Measurements from ENCODE around the gene LRRC25. TPM values are rescaled to one million over a fixed set of nuclear protein-coding genes. Genes with fewer than 3 reads are reported as not detected.
"Not testable (repeated sequence)": the region's sequence is repeated elsewhere in the genome, so short reads cannot be mapped to it uniquely, and the experiment has no call there.

The LRRC25 gene
- total and polyA plus RNA-seq, 10 donors, result 14.6 to 164 (median 87.3) TPM

DNA sequence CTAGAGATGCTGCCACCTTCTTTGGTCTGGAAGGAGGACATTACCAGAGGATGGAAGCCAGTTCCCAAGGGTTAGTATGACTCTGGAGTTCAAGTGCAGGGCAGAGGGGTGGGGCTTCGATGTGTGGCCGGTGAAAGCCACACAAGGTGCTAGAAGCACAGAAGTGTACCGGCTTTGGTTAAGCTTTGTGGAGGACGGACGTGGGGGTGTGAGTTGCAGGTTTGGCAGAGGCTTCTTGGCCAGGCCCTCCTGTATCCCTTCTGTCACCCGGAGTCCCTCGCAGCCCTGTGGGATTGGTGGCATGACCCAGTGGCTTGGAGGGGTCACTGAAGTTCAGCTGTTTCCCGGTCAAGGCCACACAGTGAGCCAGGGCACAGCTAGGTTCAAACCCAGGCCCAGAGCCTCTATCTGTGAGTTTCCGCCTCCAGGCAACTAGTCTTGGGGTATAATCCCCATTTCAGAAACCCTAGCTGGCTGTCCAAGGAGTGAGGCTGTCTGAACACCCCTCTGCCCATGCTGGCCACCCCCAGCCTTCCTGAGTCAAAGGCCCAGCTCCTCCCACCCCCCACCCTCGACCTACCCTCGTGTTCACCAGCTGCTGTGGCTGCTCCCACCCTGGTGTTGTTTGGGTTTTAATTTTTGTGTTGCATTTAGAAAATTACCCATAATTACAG is 17.2 kb upstream of the LRRC25 start:
- peaks cover 46 to 71% (median 60%) of the 10 kb centered on the region in 6 donors for H3K4me1 ChIP-seq

DNA sequence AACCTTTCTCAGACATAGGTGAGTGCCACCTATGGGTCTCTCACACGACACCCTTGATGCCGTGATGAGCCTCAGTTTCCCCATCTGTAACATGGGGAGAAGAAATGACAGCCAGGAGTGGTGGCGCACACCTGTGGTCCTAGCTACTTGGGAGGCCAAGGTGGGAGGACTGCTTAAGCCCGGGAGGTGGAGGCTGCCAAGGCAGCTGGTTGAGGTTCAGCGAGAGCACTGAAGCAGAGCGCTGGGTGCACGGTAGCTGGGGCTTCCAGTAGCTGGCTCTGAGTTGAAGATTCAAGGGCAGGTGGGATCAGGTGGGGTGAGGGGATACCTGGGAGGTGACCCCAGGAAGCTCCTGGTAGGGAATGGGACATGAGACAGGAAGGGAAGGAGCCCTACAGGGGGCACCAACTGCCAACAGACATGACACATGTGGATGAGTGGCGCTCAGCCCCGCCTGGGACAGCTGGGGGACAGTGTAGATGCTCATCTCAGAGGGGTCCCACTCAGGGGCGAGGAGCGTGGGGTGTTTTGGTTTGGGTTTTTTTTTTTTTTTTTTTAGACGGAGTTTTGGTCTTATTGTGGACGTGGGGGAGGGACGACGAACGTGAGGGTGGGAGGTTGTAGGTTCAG is 15.3 kb upstream of the LRRC25 start:
- H3K27ac ChIP-seq, result no peak overlapping the region
- intact Hi-C loops (cut with DNase I; ENCODE audit: low total_unique reads), result loop anchor here (5.0 kb wide), 1 partner anchor 65 kb away; no protein-coding TSS in a partner anchor
- H3K9me3 ChIP-seq, result no peaks in the 10 kb centered on the region
- WGBS, 5 donors, result 78 to 89% (median 81%) methylated on average over 15 to 16 of the region's 16 CpGs
- no peak overlapping the region for H3K4me3 ChIP-seq
- peaks cover 33 to 74% (median 55%) of the 10 kb centered on the region in 6 donors for H3K4me1 ChIP-seq
- H3K27me3 ChIP-seq (replicated peaks in 1 of 7), result peaks cover 0 to 61% (median 7%) of the 10 kb centered on the region in 7 donors
- no peaks in the 10 kb centered on the region for H3K36me3 ChIP-seq
- no peak for DNase-seq
- TF ChIP-seq POLR2AphosphoS5 (IDR thresholded peaks at IDR 0.05) (no peak), POLR2A (IDR thresholded peaks at IDR 0.05) (no peak)
- TF ChIP-seq, protein P1, sequence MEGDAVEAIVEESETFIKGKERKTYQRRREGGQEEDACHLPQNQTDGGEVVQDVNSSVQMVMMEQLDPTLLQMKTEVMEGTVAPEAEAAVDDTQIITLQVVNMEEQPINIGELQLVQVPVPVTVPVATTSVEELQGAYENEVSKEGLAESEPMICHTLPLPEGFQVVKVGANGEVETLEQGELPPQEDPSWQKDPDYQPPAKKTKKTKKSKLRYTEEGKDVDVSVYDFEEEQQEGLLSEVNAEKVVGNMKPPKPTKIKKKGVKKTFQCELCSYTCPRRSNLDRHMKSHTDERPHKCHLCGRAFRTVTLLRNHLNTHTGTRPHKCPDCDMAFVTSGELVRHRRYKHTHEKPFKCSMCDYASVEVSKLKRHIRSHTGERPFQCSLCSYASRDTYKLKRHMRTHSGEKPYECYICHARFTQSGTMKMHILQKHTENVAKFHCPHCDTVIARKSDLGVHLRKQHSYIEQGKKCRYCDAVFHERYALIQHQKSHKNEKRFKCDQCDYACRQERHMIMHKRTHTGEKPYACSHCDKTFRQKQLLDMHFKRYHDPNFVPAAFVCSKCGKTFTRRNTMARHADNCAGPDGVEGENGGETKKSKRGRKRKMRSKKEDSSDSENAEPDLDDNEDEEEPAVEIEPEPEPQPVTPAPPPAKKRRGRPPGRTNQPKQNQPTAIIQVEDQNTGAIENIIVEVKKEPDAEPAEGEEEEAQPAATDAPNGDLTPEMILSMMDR (IDR thresholded peaks at IDR 0.05 in 8 of 11, conservative IDR thresholded peaks at IDR 0.05 in 3 of 11), result no peak

More for the DNA sequence above, 17.2 kb upstream of the LRRC25 start:
- intact Hi-C loops (cut with DNase I; ENCODE audit: low total_unique reads), result loop anchor here (5.0 kb wide), 1 partner anchor 67 kb away; no protein-coding TSS in a partner anchor
- Histone ChIP-seq H3K36me3 (no peaks in the 10 kb centered on the region), H3K9me3 (no peaks in the 10 kb centered on the region), H3K27me3 (replicated peaks in 1 of 7) (peaks cover 0 to 76% (median 11%) of the 10 kb centered on the region in 7 donors), H3K4me3 (peak overlapping the region in 3 of 8 donors; percentile 19 to 57 (median 26)), H3K27ac (peak overlapping the region; percentile 69 to 94 (median 90))
- DNase-seq, result peak; percentile 78
- no peak for TF ChIP-seq POLR2AphosphoS5 (IDR thresholded peaks at IDR 0.05)
- TF ChIP-seq, protein P1 (IDR thresholded peaks at IDR 0.05 in 8 of 11, conservative IDR thresholded peaks at IDR 0.05 in 3 of 11), result no peak
- TF ChIP-seq POLR2A (IDR thresholded peaks at IDR 0.05), result no peak
- 10 to 13% (median 13%) methylated on average over 10 to 11 of the region's 11 CpGs for WGBS, 5 donors

DNA sequence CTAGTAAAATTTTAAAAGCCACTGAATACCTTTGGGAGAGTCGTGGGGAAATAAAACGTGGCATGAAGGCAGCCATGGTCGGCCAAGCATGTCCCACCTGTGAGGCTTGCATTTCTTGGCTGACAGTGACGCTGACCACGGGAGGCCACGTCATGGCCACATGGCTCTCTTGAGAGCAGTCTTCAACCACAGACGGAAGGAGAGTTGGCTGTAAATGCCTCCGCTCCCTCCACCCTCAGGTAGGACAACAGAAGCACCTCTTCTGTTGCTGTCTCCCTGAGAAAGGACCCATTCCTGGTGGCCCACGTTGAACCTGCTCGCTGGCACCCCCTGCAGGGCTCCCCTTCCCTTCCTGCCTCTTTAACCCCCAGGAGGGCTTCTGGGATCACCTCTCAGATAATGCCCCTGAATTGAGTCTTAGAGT is 10.6 kb upstream of the LRRC25 start:
- Histone ChIP-seq H3K9me3 (no peaks in the 10 kb centered on the region), H3K27me3 (replicated peaks in 1 of 7) (peaks cover 0 to 21% (median 0%) of the 10 kb centered on the region in 7 donors), H3K27ac (no peak overlapping the region), H3K36me3 (no peaks in the 10 kb centered on the region), H3K4me1 (peaks cover 0 to 43% (median 20%) of the 10 kb centered on the region in 6 donors), H3K4me3 (no peak overlapping the region)
- TF ChIP-seq POLR2A (IDR thresholded peaks at IDR 0.05), result no peak
- TF ChIP-seq, protein P1 (IDR thresholded peaks at IDR 0.05 in 8 of 11, conservative IDR thresholded peaks at IDR 0.05 in 3 of 11), result peak in 10 of 11 experiments; percentile 17 to 70 (median 53)
- TF ChIP-seq POLR2AphosphoS5 (IDR thresholded peaks at IDR 0.05), result peak in 2 of 3 donors; percentile 8 to 67
- WGBS, 5 donors, result 35 to 54% (median 37%) methylated on average over 10 of the region's 10 CpGs
- intact Hi-C loops (cut with DNase I; ENCODE audit: low total_unique reads), result no loop called here
- peak; percentile 84 for DNase-seq

DNA sequence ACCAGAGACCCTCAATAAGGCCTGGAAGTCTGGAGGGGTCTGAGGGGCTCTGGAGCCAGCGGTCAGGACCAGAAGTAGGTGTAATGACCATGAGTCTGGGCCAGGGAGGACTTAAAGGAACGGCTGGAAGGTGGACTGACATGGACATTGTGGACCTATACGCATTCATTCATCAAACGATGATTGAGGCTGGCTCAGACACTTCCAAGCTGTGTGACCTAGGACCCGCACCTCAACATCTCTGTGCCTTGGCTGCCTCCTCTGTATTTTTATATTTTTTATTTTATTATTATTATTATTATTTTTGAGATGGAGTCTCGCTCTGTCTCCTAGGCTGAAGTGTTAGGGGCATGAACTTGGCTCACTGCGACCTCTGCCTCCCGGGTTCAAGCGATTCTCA is 9.3 kb upstream of the LRRC25 start:
- no peak for TF ChIP-seq POLR2A (IDR thresholded peaks at IDR 0.05)
- no peak for TF ChIP-seq POLR2AphosphoS5 (IDR thresholded peaks at IDR 0.05)
- TF ChIP-seq, protein P1 (IDR thresholded peaks at IDR 0.05 in 8 of 11, conservative IDR thresholded peaks at IDR 0.05 in 3 of 11), result no peak
- 87 to 96% (median 93%) methylated on average over 9 of the region's 9 CpGs for WGBS, 5 donors
- DNase-seq, result no peak
- Histone ChIP-seq H3K36me3 (no peaks in the 10 kb centered on the region), H3K27ac (no peak overlapping the region), H3K9me3 (no peaks in the 10 kb centered on the region), H3K4me3 (no peak overlapping the region), H3K4me1 (peaks cover 0 to 56% (median 27%) of the 10 kb centered on the region in 6 donors), H3K27me3 (replicated peaks in 1 of 7) (peaks cover 0 to 9% (median 0%) of the 10 kb centered on the region in 7 donors)
- intact Hi-C loops (cut with DNase I; ENCODE audit: low total_unique reads), result no loop called here

DNA sequence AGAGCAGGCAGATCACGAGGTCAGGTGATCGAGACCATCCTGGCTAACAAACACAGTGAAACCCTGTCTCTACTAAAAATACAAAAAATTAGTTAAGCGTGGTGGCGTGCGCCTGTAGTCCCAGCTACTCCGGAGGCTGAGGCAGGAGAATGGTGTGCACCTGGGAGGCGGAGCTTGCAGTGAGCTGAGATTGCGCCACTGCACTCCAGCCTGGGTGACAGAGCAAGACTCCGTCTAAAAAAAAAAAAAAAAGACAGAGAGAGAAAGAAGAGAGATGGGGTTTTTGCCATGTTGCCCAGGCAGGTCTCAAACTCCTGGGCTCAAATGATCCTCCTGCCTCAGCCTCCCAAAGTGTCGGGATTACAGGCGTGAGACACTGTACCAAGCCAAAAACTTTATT is 8.3 kb upstream of the LRRC25 start:
- WGBS, 5 donors, result 79 to 92% (median 89%) methylated on average over 11 of the region's 11 CpGs
- H3K9me3 ChIP-seq; H3K27me3 ChIP-seq (replicated peaks in 1 of 7); H3K4me3 ChIP-seq; intact Hi-C loops (cut with DNase I; ENCODE audit: low total_unique reads); DNase-seq; H3K36me3 ChIP-seq; H3K27ac ChIP-seq: not testable (repeated sequence)
- peaks cover 0 to 62% (median 33%) of the 10 kb centered on the region in 6 donors for H3K4me1 ChIP-seq

Data from spleen (tissue), 11 donors.